Caco-2 (cell line): ENCODE measurements around the gene HEATR3. TPM values are rescaled to one million over a fixed set of nuclear protein-coding genes. Genes with fewer than 3 reads are reported as not detected.

ENCODE experiments used
- BruUV-seq: library from RNA; stranded (reverse); fragments of 400-500 nt; replicated peaks from 2 replicates; lab custom pipeline; 2021; lab: Mats Ljungman, UMichigan
- CTCF ChIA-PET: fragments of 300-600 bp; sonication (Branson Sonifier 250); formaldehyde crosslinking; loops from one replicate; lab custom pipeline; 2022; ENCODE audit warnings: antibody characterized with exemption; lab: Charles Lee
- POLR2A ChIA-PET: fragments of 300-600 bp; sonication (Branson Sonifier 250); formaldehyde crosslinking; loops from one replicate; lab custom pipeline; 2022; ENCODE audit warnings: antibody characterized with exemption; lab: Charles Lee
- DNase-seq, 2 experiments: peaks; one replicate each; pipeline versions ENCODE4 v3.0.0 to v3.0.0-alpha.2; 2020 to 2022
- H3K27me3 ChIP-seq: replicated peaks from 2 replicates; pipeline ENCODE4 v1.6.0; 2011; ENCODE audit warnings: low read length; ENCODE audit not compliant: control insufficient read depth, insufficient read depth
- H3K36me3 ChIP-seq: 2 replicates; pipeline ENCODE4 v1.5.1; 2011; ENCODE audit warnings: low read length; ENCODE audit not compliant: control insufficient read depth, insufficient read depth
- H3K4me1 ChIP-seq: fragments of 250-450 bp; sonication (Bioruptor Pico); 2 replicates; pipeline ENCODE4 v1.5.1; 2020; ENCODE audit warnings: mild to moderate bottlenecking
- H3K4me3 ChIP-seq: 2 replicates; pipeline ENCODE4 v1.5.1; 2011; ENCODE audit warnings: low read depth, mild to moderate bottlenecking, control low read depth, low read length
- H3K9me3 ChIP-seq: fragments of 250-450 bp; sonication (Bioruptor Pico); 2 replicates; pipeline ENCODE4 v1.5.1; 2020; ENCODE audit warnings: mild to moderate bottlenecking, moderate library complexity
- H3K27ac Mint-ChIP-seq: one replicate; pipeline ENCODE4 v1.8.0; 2022; ENCODE audit warnings: mixed read lengths; ENCODE audit not compliant: unreplicated experiment
- H3K27me3 Mint-ChIP-seq: one replicate; pipeline ENCODE4 v1.8.0; 2022; ENCODE audit warnings: mixed read lengths; ENCODE audit not compliant: insufficient read depth, unreplicated experiment
- H3K36me3 Mint-ChIP-seq: one replicate; pipeline ENCODE4 v1.8.0; 2022; ENCODE audit warnings: mild to moderate bottlenecking, mixed read lengths; ENCODE audit not compliant: insufficient read depth, unreplicated experiment
- H3K4me1 Mint-ChIP-seq: one replicate; pipeline ENCODE4 v1.8.0; 2022; ENCODE audit warnings: low read depth, mixed read lengths; ENCODE audit not compliant: unreplicated experiment
- H3K4me3 Mint-ChIP-seq: one replicate; pipeline ENCODE4 v1.8.0; 2022; ENCODE audit warnings: mild to moderate bottlenecking, moderate library complexity, mixed read lengths; ENCODE audit not compliant: unreplicated experiment
- H3K9me3 Mint-ChIP-seq: one replicate; pipeline ENCODE4 v1.8.0; 2022; ENCODE audit warnings: mixed read lengths; ENCODE audit not compliant: unreplicated experiment
- CTCF ChIP-seq, 2 experiments: fragments of 200-600 bp in 1 of 2; IDR thresholded peaks; 1 replicate in 1 of 2; 2 replicates in 1 of 2; pipeline versions ENCODE4 v1.5.1 to v1.8.0; 2011 to 2022; ENCODE audit warnings: antibody characterized with exemption in 1 of 2, control low read depth in 1 of 2, inconsistent platforms in 1 of 2, low read depth in 1 of 2, low read length in 1 of 2, mild to moderate bottlenecking in 1 of 2, moderate library complexity in 1 of 2; ENCODE audit not compliant: insufficient read depth in 1 of 2, severe bottlenecking in 1 of 2, unreplicated experiment in 1 of 2
- intact Hi-C: fragments of 100-400 bp; cut with micrococcal nuclease; formaldehyde crosslinking; loops from one replicate; pipeline ENCODE4 v1.10.0; 2022; ENCODE audit not compliant: unreplicated experiment
- total RNA-seq: library from RNA; stranded (reverse); gene quantifications from 2 replicates; pipeline ENCODE4 v1.2.3, GENCODE V29; 2022

The HEATR3 gene
- total RNA-seq, 1 experiment from 2014 or later, result 41.6 TPM

DNA sequence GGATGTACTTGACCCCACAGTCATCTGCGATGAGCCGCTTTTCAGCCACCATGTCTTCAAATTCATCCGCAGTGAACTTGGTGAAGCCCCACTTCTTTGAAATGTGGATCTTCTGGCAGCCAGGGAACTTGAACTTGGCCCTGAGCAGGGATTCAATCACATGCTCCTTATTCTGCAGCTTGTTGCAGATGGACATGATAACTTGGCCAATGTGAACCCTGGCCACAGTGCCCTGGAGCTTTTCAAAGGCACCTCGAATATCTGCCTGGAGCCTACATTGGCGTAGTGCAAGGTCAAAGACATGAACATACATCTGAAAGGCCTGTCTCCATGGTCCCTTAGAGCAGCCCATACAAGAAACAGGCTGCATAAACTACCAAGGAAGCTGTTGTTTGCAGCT, 85.6 kb downstream of the HEATR3 start:
- CTCF ChIA-PET, result interaction anchor here (1.3 to 1.5 kb wide), 2 partner anchors 59 to 127 kb away, joined by 6 to 9 read pairs; partner anchors contain the start of gene CNEP1R1
- BruUV-seq, result no TSS peak
- DNase-seq, result no peak
- H3K27me3 Mint-ChIP-seq, result no peaks in the 10 kb centered on the region
- intact Hi-C loops, result no loop called here
- POLR2A ChIA-PET, result no interaction called here
- Histone ChIP-seq H3K36me3 (no peaks in the 10 kb centered on the region; the same call in 1 of the 2 replicates), H3K9me3 (no peaks in the 10 kb centered on the region), H3K4me1 (peaks cover 12% of the 10 kb centered on the region), H3K27me3 (no peaks in the 10 kb centered on the region), H3K4me3 (no peak overlapping the region)
- TF ChIP-seq CTCF (IDR thresholded peaks at IDR 0.05; ENCODE audit: insufficient read depth in 1 of 2, low read depth in 1 of 2, low read length in 1 of 2, severe bottlenecking in 1 of 2, unreplicated experiment in 1 of 2), result no peak
- H3K9me3 Mint-ChIP-seq, result no peaks in the 10 kb centered on the region
- no peak overlapping the region for H3K27ac Mint-ChIP-seq
- peaks cover 16% of the 10 kb centered on the region for H3K36me3 Mint-ChIP-seq
- peak overlapping the region; percentile 78 for H3K4me3 Mint-ChIP-seq
- peaks cover 15% of the 10 kb centered on the region for H3K4me1 Mint-ChIP-seq

DNA sequence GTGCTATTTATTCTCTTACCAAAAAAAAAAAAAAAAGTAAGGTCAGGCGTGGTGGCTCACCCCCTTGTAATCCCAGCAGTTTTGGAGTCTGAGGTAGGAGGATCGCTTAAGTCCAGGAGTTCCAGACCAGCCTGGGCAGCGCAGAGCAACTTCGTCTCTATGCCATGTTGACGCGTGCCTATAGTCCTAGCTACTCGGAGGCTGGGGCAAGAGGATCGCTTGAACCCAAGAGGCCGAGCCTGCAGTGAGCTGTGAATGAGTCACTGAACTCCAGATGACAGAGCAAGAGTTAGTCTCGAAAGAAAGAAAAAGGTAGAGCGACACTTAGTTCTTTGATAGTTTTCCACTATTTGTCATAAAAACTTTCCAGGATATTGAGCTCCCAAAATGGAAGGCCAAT, 86.0 kb downstream of the HEATR3 start:
- H3K27me3 Mint-ChIP-seq, result no peaks in the 10 kb centered on the region
- peak overlapping the region; percentile 97 for H3K4me3 ChIP-seq
- no TSS peak for BruUV-seq

DNA sequence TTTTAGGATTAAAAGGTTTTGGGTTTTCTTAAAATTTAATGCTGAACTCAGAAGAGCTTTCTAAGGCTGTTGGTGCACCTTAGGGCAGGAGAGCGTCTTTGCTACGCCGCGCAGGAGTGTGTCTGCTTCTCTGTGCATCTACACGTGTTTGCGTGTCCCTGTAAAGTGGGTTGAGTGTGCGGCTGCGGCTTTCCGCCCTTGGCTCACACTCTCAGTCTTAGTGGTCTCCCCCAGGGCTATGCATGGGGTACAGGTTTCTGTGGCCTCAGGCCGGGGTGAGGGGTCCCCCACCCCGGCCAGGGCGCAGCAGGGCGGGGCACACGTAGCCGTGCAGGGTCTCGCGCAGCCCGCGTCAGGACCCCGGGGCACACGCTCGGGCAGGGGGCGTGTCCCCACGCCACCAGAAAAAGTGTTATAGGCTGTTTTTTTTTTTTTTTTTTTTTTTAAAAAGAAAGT, 86.6 kb downstream of the HEATR3 start:
- ChIA-PET CTCF (interaction anchor here (0.6 to 1.5 kb wide), 4 partner anchors 58 to 160 kb away, joined by 3 to 9 read pairs (median 4); partner anchors contain the start of gene CNEP1R1), POLR2A (no interaction called here)
- Mint-ChIP-seq H3K4me1 (peaks cover 15% of the 10 kb centered on the region), H3K4me3 (peak overlapping the region; percentile 78), H3K36me3 (peaks cover 16% of the 10 kb centered on the region), H3K27me3 (no peaks in the 10 kb centered on the region), H3K27ac (peak overlapping the region; percentile 87), H3K9me3 (no peaks in the 10 kb centered on the region)
- Histone ChIP-seq H3K9me3 (no peaks in the 10 kb centered on the region), H3K4me3 (peak overlapping the region; percentile 97), H3K27me3 (no peaks in the 10 kb centered on the region), H3K4me1 (peaks cover 16% of the 10 kb centered on the region), H3K36me3 (no peaks in the 10 kb centered on the region; the same call in 1 of the 2 replicates)
- DNase-seq, result peak in 1 of 2 experiments; percentile 60
- no peak for TF ChIP-seq CTCF (IDR thresholded peaks at IDR 0.05; ENCODE audit: insufficient read depth in 1 of 2, low read depth in 1 of 2, low read length in 1 of 2, severe bottlenecking in 1 of 2, unreplicated experiment in 1 of 2)
- BruUV-seq, result no TSS peak
- intact Hi-C loops, result loop anchor here (1.0 kb wide), 1 partner anchor 38 kb away; no protein-coding TSS in a partner anchor

More for the DNA sequence above, 86.0 kb downstream of the HEATR3 start:
- DNase-seq, result no peak
- H3K4me1 Mint-ChIP-seq, result peaks cover 15% of the 10 kb centered on the region
- intact Hi-C loops, result loop anchor here (1.0 kb wide), 1 partner anchor 37 kb away; no protein-coding TSS in a partner anchor
- ChIA-PET CTCF (interaction anchor here (0.6 to 1.5 kb wide), 4 partner anchors 59 to 159 kb away, joined by 3 to 9 read pairs (median 4); partner anchors contain the start of gene CNEP1R1), POLR2A (no interaction called here)
- Histone ChIP-seq H3K27me3 (no peaks in the 10 kb centered on the region), H3K36me3 (no peaks in the 10 kb centered on the region; the same call in 1 of the 2 replicates), H3K4me1 (peaks cover 16% of the 10 kb centered on the region), H3K9me3 (no peaks in the 10 kb centered on the region)
- H3K4me3 Mint-ChIP-seq, result peak overlapping the region; percentile 78
- H3K36me3 Mint-ChIP-seq, result peaks cover 16% of the 10 kb centered on the region
- no peaks in the 10 kb centered on the region for H3K9me3 Mint-ChIP-seq
- no peak for TF ChIP-seq CTCF (IDR thresholded peaks at IDR 0.05; ENCODE audit: insufficient read depth in 1 of 2, low read depth in 1 of 2, low read length in 1 of 2, severe bottlenecking in 1 of 2, unreplicated experiment in 1 of 2)
- H3K27ac Mint-ChIP-seq, result peak overlapping the region; percentile 87
